GM21717 (cell line): Measurements from ENCODE around the gene AMZ1.

Experiments
- ATAC-seq: cut with Tn5 transposase; IDR thresholded peaks from one replicate; pipeline ENCODE4 v1.9.1; 2021; ENCODE audit warnings: mild to moderate bottlenecking, moderate library complexity; ENCODE audit not compliant: unreplicated experiment

AMZ1 gene

GRCh38 chr7:2764621-2765020 is 76.6 kb downstream of the AMZ1 start:
- no peak for ATAC-seq
